HL-60 (cell line): Measurements from ENCODE around the gene PTGES2.

Experiments
- DNase-seq, 2 experiments: peaks; one replicate each; pipeline ENCODE4 v3.0.0-alpha.2; 2010 to 2020; ENCODE audit warnings: low read depth in 1 of 2, low spot score in 1 of 2
- H3K27ac ChIP-seq: fragments of 250-450 bp; sonication (Bioruptor Pico); replicated peaks from 2 replicates; pipeline ENCODE4 v1.5.1; 2020; ENCODE audit warnings: mild to moderate bottlenecking, moderate library complexity
- H3K27me3 ChIP-seq: fragments of 250-450 bp; sonication (Bioruptor Pico); 2 replicates; pipeline ENCODE4 v1.5.1; 2021; ENCODE audit warnings: mild to moderate bottlenecking, moderate library complexity; ENCODE audit not compliant: insufficient read depth, poor library complexity, severe bottlenecking
- H3K4me3 ChIP-seq: replicated peaks from 2 replicates; pipeline ENCODE4 v1.5.1; 2011; ENCODE audit warnings: mild to moderate bottlenecking, control low read depth, low read length; ENCODE audit not compliant: insufficient read depth
- GABPA ChIP-seq: IDR thresholded peaks from 2 replicates; pipeline ENCODE4 v1.6.1; 2012; ENCODE audit warnings: low read depth
- POLR2AphosphoS5 ChIP-seq: IDR thresholded peaks from 2 replicates; pipeline ENCODE4 v1.6.1; 2012; ENCODE audit warnings: low read depth
- SPI1 ChIP-seq: IDR thresholded peaks from 2 replicates; pipeline ENCODE4 v1.6.1; 2012; ENCODE audit warnings: low read depth, mild to moderate bottlenecking, borderline replicate concordance
- TF ChIP-seq, protein P1 (sequence below): IDR thresholded peaks from one replicate; pipeline ENCODE4 v1.5.1; 2011; ENCODE audit warnings: low read length, control low read depth, inconsistent platforms; ENCODE audit not compliant: insufficient read depth
- TF ChIP-seq, protein P2 (sequence below): IDR thresholded peaks from 2 replicates; pipeline ENCODE4 v1.6.1; 2012; ENCODE audit warnings: low read depth; ENCODE audit not compliant: insufficient replicate concordance

PTGES2 gene

DNA sequence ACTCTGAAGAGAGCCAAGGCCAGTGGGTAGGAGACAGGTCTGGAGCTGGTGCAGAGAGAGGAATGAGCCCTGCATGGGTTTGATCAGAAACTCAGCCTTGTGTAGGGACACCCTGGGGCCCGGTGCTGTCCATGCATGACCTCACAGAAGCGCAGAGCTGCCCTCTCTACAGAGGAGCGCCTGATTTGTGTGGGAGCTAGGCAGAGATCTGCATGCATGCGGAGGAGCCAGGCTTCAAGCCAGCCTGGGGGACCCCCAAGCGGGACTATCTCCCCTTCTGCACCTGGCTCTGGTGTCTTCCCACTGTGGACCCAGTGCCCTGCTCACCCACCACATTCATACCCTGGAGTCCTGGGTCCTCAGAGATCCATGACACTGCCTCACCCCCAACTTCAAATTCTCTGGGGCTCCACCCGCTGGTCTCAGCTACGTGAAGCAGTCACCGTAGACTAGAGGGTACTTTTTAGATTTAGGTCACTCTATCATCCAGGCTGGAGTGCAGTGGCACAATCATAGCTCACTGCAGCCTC, 19.1 kb upstream of the PTGES2 start:
- DNase-seq: no peak
- TF ChIP-seq SPI1 (no peak), POLR2AphosphoS5 (no peak), GABPA (no peak)
- TF ChIP-seq, protein P1, sequence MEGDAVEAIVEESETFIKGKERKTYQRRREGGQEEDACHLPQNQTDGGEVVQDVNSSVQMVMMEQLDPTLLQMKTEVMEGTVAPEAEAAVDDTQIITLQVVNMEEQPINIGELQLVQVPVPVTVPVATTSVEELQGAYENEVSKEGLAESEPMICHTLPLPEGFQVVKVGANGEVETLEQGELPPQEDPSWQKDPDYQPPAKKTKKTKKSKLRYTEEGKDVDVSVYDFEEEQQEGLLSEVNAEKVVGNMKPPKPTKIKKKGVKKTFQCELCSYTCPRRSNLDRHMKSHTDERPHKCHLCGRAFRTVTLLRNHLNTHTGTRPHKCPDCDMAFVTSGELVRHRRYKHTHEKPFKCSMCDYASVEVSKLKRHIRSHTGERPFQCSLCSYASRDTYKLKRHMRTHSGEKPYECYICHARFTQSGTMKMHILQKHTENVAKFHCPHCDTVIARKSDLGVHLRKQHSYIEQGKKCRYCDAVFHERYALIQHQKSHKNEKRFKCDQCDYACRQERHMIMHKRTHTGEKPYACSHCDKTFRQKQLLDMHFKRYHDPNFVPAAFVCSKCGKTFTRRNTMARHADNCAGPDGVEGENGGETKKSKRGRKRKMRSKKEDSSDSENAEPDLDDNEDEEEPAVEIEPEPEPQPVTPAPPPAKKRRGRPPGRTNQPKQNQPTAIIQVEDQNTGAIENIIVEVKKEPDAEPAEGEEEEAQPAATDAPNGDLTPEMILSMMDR: no peak
- TF ChIP-seq, protein P2, sequence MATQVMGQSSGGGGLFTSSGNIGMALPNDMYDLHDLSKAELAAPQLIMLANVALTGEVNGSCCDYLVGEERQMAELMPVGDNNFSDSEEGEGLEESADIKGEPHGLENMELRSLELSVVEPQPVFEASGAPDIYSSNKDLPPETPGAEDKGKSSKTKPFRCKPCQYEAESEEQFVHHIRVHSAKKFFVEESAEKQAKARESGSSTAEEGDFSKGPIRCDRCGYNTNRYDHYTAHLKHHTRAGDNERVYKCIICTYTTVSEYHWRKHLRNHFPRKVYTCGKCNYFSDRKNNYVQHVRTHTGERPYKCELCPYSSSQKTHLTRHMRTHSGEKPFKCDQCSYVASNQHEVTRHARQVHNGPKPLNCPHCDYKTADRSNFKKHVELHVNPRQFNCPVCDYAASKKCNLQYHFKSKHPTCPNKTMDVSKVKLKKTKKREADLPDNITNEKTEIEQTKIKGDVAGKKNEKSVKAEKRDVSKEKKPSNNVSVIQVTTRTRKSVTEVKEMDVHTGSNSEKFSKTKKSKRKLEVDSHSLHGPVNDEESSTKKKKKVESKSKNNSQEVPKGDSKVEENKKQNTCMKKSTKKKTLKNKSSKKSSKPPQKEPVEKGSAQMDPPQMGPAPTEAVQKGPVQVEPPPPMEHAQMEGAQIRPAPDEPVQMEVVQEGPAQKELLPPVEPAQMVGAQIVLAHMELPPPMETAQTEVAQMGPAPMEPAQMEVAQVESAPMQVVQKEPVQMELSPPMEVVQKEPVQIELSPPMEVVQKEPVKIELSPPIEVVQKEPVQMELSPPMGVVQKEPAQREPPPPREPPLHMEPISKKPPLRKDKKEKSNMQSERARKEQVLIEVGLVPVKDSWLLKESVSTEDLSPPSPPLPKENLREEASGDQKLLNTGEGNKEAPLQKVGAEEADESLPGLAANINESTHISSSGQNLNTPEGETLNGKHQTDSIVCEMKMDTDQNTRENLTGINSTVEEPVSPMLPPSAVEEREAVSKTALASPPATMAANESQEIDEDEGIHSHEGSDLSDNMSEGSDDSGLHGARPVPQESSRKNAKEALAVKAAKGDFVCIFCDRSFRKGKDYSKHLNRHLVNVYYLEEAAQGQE: no peak
- Histone ChIP-seq H3K27ac (no peak overlapping the region), H3K27me3 (no peaks in the 10 kb centered on the region), H3K4me3 (no peak overlapping the region)

DNA sequence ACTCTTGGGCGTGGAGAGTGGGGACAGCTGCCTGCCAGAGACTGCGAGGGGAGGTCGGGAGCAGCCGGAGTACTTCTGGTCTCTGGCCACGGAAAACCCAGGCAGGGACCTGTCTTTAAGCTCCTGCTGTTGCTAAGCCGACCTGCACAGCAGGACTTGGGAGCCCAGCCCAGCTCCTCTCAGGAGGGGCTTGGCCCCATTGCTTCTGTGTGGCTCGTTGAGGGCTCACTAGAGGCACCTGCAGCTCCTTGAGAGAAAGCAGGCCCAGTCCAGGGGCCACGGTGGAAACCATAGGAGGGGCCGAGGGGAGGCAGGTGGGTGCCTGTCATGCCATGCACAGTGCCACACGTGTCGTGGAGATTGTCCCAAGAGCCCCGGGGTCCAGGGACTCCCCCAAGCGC, 18.4 kb upstream of the PTGES2 start:
- no peak overlapping the region for H3K27ac ChIP-seq
- no peaks in the 10 kb centered on the region for H3K27me3 ChIP-seq
- TF ChIP-seq, protein P2: no peak
- TF ChIP-seq GABPA (no peak), SPI1 (no peak), POLR2AphosphoS5 (no peak)
- TF ChIP-seq, protein P1: no peak
- no peak overlapping the region for H3K4me3 ChIP-seq
- DNase-seq: no peak

- no peak overlapping the region for H3K4me3 ChIP-seq
- DNase-seq: no peak
- no peak for TF ChIP-seq SPI1
- TF ChIP-seq, protein P2: no peak
- TF ChIP-seq, protein P1: no peak
- H3K27me3 ChIP-seq: no peaks in the 10 kb centered on the region
- H3K27ac ChIP-seq: no peak overlapping the region
These were observed 18.0 kb upstream of the PTGES2 start for GRCh38 chr9:128145536-128145935.
